ENCODE measurements around the gene ARHGAP10.

- TF ChIP-seq CTCF (IDR thresholded peaks at IDR 0.05) (no peak), EZH2 (IDR thresholded peaks at IDR 0.05; ENCODE audit: borderline replicate concordance, insufficient read depth, low read depth, low read length, poor library complexity, severe bottlenecking) (no peak)
Measured at GRCh38 chr4:147693218-147693617, 38.7 kb upstream of the ARHGAP10 start.

Measured in B cell (primary cell).